Heart left ventricle (tissue), 13 donors: ENCODE data around the gene GPR153.

Experiments
- POLR2A ChIP-seq, 2 donors: fragments of 450-650 bp; IDR thresholded peaks; one replicate each; pipeline ENCODE4 v1.6.1; 2017; ENCODE audit warnings: antibody characterized with exemption in 2 of 2, mild to moderate bottlenecking in 2 of 2, moderate library complexity in 2 of 2
- TF ChIP-seq, protein P1 (sequence below), 12 donors: fragments of 200-600 bp; sonication (generic) in 4 of 12; IDR thresholded peaks; one replicate each; pipeline versions ENCODE4 v1.5.0 to v1.8.0; 2018 to 2022; ENCODE audit warnings: antibody characterized with exemption in 12 of 12, mild to moderate bottlenecking in 5 of 12
- donor health status: ischemic (EF 13 %, LVEDD 7.1; RV severe dilation, severe dysfunction).
- donor health status: DM: no; HTN: yes; CAD: no.
- donor health status: DM: no; HTN: no; CAD: no.
- donor health status: ischemic (EF 25% LVEDD 6.9; RV normal size, moderate dysfunction).
- donor health status: ischemic (EF 25% LVEDD 5.7; RV mildly dilated, moderate dysfunction).
- donor health status: ischemic (EF 35%, LVEDD 5.7; RV mildly dilated, moderate dysfunction).
- donor health status: nonischemic (EF 11% LVEDD 7.7; RV severe dilation, severe dysfunction).
- donor health status: DM: yes; HTN: yes; CAD: no.
- donor health status: PGD.
- donor health status: ischemic (EF 29% LVEDD 5.4; RV normal size, mild dysfunction).
- donor health status: nonischemic (EF 23%, LVEDD 6.1; RV moderate dilation, normal function).

DNA sequence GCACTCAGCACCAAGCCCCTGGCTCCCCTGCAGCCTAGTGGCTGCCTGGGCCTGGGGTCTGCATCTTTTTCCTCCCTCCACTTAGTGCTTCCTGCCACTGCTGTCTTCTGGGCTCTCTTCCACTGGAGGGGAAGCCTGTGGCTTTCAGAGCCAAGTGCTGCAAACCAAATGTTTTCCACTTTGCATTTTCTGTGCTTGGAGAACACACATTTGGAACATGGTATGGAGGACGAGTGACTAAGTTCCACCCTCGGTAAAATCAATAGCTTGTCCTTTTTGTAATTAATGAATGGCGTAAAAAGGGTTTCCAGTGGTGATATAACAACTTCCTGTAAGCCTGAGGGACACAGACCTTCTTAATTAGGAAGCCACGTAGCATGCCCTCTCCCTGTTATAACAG is 10.1 kb upstream of the GPR153 start:
- TF ChIP-seq POLR2A (IDR thresholded peaks at IDR 0.05), result no peak
- TF ChIP-seq, protein P1, sequence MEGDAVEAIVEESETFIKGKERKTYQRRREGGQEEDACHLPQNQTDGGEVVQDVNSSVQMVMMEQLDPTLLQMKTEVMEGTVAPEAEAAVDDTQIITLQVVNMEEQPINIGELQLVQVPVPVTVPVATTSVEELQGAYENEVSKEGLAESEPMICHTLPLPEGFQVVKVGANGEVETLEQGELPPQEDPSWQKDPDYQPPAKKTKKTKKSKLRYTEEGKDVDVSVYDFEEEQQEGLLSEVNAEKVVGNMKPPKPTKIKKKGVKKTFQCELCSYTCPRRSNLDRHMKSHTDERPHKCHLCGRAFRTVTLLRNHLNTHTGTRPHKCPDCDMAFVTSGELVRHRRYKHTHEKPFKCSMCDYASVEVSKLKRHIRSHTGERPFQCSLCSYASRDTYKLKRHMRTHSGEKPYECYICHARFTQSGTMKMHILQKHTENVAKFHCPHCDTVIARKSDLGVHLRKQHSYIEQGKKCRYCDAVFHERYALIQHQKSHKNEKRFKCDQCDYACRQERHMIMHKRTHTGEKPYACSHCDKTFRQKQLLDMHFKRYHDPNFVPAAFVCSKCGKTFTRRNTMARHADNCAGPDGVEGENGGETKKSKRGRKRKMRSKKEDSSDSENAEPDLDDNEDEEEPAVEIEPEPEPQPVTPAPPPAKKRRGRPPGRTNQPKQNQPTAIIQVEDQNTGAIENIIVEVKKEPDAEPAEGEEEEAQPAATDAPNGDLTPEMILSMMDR (IDR thresholded peaks at IDR 0.05), result no peak
